ENCODE results near the gene LENG9.
"Not testable (repeated sequence)": the region's sequence is repeated elsewhere in the genome, so short reads cannot be mapped to it uniquely, and the experiment has no call there.

LENG9 gene

DNA sequence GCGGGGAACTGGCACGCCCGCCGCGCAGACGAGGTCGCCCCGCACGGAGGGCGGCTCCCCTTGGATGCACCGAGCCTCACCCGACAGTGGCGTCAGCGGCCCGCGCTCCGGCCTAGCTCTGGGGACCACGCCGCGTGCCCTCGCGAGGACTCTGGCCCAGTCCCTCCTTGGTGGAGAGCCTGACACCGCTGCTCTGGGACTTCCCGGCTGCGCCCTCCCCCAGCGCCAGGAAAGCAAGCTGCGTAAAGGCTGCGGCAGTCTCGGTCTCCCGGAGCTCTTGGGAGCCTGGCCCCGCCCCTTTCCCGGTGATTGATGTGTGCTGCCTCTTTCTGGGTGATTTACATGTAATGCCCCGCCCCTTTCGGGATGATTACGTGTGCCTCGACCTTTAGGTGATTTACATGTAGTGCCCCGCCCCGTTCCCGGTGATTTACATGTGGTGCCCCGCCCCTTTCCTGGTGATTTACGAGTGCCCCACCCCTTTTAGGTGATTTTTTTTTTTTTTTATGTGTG is at the start of gene LENG9:
TSS of gene LENG9 (minus strand) at position 248 of the 513 bp plus-strand sequence. CDS start 252 bp downstream, outside the sequence.
- TF ChIP-seq, protein P1, sequence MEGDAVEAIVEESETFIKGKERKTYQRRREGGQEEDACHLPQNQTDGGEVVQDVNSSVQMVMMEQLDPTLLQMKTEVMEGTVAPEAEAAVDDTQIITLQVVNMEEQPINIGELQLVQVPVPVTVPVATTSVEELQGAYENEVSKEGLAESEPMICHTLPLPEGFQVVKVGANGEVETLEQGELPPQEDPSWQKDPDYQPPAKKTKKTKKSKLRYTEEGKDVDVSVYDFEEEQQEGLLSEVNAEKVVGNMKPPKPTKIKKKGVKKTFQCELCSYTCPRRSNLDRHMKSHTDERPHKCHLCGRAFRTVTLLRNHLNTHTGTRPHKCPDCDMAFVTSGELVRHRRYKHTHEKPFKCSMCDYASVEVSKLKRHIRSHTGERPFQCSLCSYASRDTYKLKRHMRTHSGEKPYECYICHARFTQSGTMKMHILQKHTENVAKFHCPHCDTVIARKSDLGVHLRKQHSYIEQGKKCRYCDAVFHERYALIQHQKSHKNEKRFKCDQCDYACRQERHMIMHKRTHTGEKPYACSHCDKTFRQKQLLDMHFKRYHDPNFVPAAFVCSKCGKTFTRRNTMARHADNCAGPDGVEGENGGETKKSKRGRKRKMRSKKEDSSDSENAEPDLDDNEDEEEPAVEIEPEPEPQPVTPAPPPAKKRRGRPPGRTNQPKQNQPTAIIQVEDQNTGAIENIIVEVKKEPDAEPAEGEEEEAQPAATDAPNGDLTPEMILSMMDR (IDR thresholded peaks at IDR 0.05; ENCODE audit: extremely low read depth, missing control alignments) = no peak
- DNase-seq (ENCODE audit: low spot score) = peak; percentile 96

DNA sequence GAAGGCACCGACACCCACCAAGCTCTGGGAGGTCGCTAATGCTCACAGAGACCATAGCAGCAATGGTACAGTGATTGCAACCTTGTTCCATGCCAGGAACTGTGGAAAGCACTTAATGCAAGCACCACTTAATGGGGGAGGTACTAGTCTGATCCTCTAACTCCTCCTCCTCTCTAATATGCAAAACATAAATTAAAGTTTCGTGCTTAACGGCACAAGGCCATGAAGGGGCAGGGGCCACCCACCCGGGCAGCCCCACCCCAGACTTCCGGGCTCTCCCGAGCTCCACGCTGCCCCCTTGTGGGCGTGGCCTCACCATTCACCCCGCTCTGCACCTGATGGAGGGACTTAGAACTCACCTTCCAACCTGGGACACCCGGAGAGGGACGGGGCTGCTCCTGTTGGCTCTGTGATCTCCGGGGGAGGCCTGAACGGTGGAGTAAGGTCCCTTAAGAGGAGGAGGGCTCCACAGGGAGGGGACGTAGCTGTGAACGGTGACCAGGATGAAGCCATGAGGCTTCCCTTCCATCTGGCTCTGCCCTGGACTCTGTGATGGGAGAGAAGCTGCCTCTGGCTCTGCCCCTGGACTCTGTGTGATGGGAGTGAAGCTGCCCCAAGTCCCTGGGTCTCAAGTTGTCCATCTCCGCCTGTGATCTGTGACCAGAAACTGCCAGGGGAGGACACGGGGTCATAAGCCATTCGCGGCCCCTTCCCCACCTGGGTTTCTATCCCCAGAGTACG is 45.8 kb upstream of the LENG9 start:
- not testable (repeated sequence) for DNase-seq (ENCODE audit: low spot score)

- DNase-seq (ENCODE audit: low spot score) = not testable (repeated sequence)
Observed at GRCh38 chr19:54508487-54508886, 44.9 kb upstream of the LENG9 start.

DNA sequence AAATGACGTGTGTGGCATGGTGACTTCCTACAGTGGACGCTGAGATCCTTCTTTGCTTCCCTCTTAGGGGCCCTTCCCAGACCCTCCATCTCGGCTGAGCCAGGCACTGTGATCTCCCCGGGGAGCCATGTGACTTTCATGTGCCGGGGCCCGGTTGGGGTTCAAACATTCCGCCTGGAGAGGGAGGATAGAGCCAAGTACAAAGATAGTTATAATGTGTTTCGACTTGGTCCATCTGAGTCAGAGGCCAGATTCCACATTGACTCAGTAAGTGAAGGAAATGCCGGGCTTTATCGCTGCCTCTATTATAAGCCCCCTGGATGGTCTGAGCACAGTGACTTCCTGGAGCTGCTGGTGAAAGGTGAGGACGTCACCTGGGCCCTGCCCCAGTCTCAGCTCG is 44.2 kb upstream of the LENG9 start:
- TF ChIP-seq, protein P1 (IDR thresholded peaks at IDR 0.05; ENCODE audit: extremely low read depth, missing control alignments) = no peak
- no peak for DNase-seq (ENCODE audit: low spot score)

GRCh38 chr19:54507038-54507717 is 43.6 kb upstream of the LENG9 start:
- DNase-seq (ENCODE audit: low spot score) = not testable (repeated sequence)

- no peak for DNase-seq (ENCODE audit: low spot score)
- TF ChIP-seq, protein P1 (IDR thresholded peaks at IDR 0.05; ENCODE audit: extremely low read depth, missing control alignments) = no peak
Observed at GRCh38 chr19:54506079-54506478, 42.5 kb upstream of the LENG9 start.

- not testable (repeated sequence) for DNase-seq (ENCODE audit: low spot score)
Observed at GRCh38 chr19:54505542-54505941, 42.0 kb upstream of the LENG9 start.

DNA sequence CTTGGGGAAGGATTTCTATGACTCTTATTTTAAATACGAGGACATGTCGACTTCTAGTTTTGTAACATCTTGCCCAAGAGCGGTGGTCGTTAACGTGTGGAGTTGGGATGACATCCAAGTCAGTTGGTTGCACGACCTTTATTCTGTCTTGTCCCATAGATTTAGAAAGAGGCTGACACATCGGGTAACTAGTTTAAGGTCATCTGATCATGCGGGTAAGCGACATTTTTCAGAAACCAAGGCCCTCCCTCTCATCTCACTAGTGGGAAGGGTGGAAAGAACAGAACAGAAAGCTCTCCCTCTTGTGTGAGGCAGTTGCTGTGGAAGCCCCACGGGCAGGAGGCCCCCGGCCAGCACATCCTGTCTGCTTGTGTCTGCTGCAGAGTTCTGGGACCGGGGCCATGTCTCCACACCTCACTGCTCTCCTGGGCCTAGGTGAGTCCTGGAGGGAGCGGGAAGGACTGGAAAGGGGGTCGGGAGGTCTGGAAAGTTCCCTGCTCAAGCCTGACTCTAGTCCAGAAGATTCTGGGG is 39.0 kb upstream of the LENG9 start, which contains the start of gene LAIR2:
TSS of gene LAIR2 (plus strand) at position 314 of the 531 bp plus-strand sequence. CDS start at position 402, 88 bp downstream.
- TF ChIP-seq, protein P1 (IDR thresholded peaks at IDR 0.05; ENCODE audit: extremely low read depth, missing control alignments) = no peak
- DNase-seq (ENCODE audit: low spot score) = no peak

- not testable (repeated sequence) for DNase-seq (ENCODE audit: low spot score)
Observed at GRCh38 chr19:54498451-54498772, 34.8 kb upstream of the LENG9 start.

- DNase-seq (ENCODE audit: low spot score) = not testable (repeated sequence)
Observed at GRCh38 chr19:54497747-54498450, 34.3 kb upstream of the LENG9 start.

DNA sequence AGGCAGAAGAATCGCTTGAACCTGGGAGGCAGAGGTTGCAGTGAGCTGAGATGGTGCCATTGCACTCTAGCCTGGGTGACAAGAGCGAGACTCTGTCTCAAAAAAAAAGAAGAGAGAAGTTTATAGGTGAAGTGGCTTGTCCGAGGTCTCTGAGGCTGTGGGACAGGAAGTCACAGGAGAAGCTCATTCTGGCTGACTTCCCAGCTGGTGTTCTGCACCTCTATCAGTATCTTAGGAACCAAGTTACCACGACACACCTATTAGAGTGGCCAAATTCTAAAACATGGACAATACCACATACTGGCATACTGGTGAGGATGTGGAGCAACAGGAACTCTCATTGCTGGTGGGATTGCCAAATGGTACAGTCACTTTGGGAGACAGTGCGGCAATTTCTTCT is 31.7 kb upstream of the LENG9 start:
- DNase-seq (ENCODE audit: low spot score) = not testable (repeated sequence)

Data from GM20000 (cell line).